GM23338 (cell line): Measurements from ENCODE around the gene CARMIL1. TPM values are rescaled to one million over a fixed set of nuclear protein-coding genes. Genes with fewer than 3 reads are reported as not detected.

Experiments used
- ATAC-seq: fragments of 200-7000 bp; cut with Tn5 transposase; 3 replicates; pipeline ENCODE4 v1.9.1; 2020
- DNase-seq: peaks from one replicate; pipeline ENCODE4 v3.0.0-alpha.2; 2015; ENCODE audit warnings: low spot score
- H2AFZ ChIP-seq: fragments of 200-600 bp; sonication (generic); 2 replicates; pipeline ENCODE4 v1.8.0; 2016; ENCODE audit warnings: antibody characterized with exemption, mild to moderate bottlenecking, moderate library complexity
- H3F3A ChIP-seq: fragments of 200-600 bp; sonication (generic); replicated peaks from 2 replicates; pipeline ENCODE4 v1.8.0; 2017; ENCODE audit warnings: antibody characterized with exemption, mixed run types, low read depth
- H3K27ac ChIP-seq: fragments of 200-600 bp; sonication (generic); 2 replicates; pipeline ENCODE4 v1.6.1; 2016; ENCODE audit warnings: low read depth
- H3K27me3 ChIP-seq: fragments of 200-600 bp; sonication (generic); 2 replicates; pipeline ENCODE4 v1.8.0; 2016; ENCODE audit warnings: mild to moderate bottlenecking, mixed run types, moderate library complexity; ENCODE audit not compliant: insufficient read depth
- H3K36me3 ChIP-seq: fragments of 200-600 bp; sonication (generic); 2 replicates; pipeline ENCODE4 v1.8.0; 2016; ENCODE audit warnings: mild to moderate bottlenecking; ENCODE audit not compliant: insufficient read depth
- H3K4me1 ChIP-seq: fragments of 200-600 bp; sonication (generic); 2 replicates; pipeline ENCODE4 v1.8.0; 2016; ENCODE audit warnings: mild to moderate bottlenecking, moderate library complexity; ENCODE audit not compliant: insufficient read depth
- H3K4me2 ChIP-seq: fragments of 200-600 bp; sonication (generic); 2 replicates; pipeline ENCODE4 v1.7.1; 2017; ENCODE audit warnings: mixed run types
- H3K4me3 ChIP-seq: fragments of 200-600 bp; sonication (generic); 2 replicates; pipeline ENCODE4 v1.6.1; 2016; ENCODE audit warnings: mixed run types
- H3K79me2 ChIP-seq: fragments of 200-600 bp; sonication (generic); replicated peaks from 2 replicates; pipeline ENCODE4 v1.8.0; 2017; ENCODE audit warnings: mild to moderate bottlenecking; ENCODE audit not compliant: insufficient read depth
- H3K9me2 ChIP-seq: fragments of 200-600 bp; sonication (generic); 2 replicates; pipeline ENCODE4 v1.8.0; 2017; ENCODE audit not compliant: insufficient read depth
- H4K20me1 ChIP-seq: fragments of 200-600 bp; sonication (generic); replicated peaks from 2 replicates; pipeline ENCODE4 v1.8.0; 2017; ENCODE audit warnings: mild to moderate bottlenecking; ENCODE audit not compliant: insufficient read depth
- H3K27ac Mint-ChIP-seq: 2 replicates; pipeline ENCODE4 v1.8.0; 2020; ENCODE audit warnings: inconsistent platforms, mild to moderate bottlenecking, moderate library complexity, mixed read lengths
- H3K27me3 Mint-ChIP-seq: 3 replicates; pipeline ENCODE4 v1.8.0; 2022; ENCODE audit warnings: low read depth, mild to moderate bottlenecking, moderate library complexity, mixed read lengths, inconsistent platforms; ENCODE audit not compliant: insufficient read depth, poor library complexity
- H3K36me3 Mint-ChIP-seq: 3 replicates; pipeline ENCODE4 v1.8.0; 2021; ENCODE audit warnings: low read depth, mild to moderate bottlenecking, inconsistent platforms, moderate library complexity, mixed read lengths
- H3K4me1 Mint-ChIP-seq: 3 replicates; pipeline ENCODE4 v1.8.0; 2020; ENCODE audit warnings: mild to moderate bottlenecking, inconsistent platforms, mixed read lengths
- H3K4me3 Mint-ChIP-seq: 3 replicates; pipeline ENCODE4 v1.8.0; 2021; ENCODE audit warnings: moderate library complexity, mild to moderate bottlenecking, inconsistent platforms, mixed read lengths
- H3K9me3 Mint-ChIP-seq: 3 replicates; pipeline ENCODE4 v1.8.0; 2020; ENCODE audit warnings: moderate library complexity, mild to moderate bottlenecking, inconsistent platforms, mixed read lengths
- CTCF ChIP-seq, 2 experiments: fragments of 200-600 bp in 1 of 2; sonication (generic) in 1 of 2; conservative IDR thresholded peaks; 2 replicates each; pipeline versions ENCODE4 v1.5.1 to v1.6.1; 2016 to 2017; ENCODE audit warnings: antibody characterized with exemption in 2 of 2, low read depth in 2 of 2, mild to moderate bottlenecking in 2 of 2, moderate library complexity in 1 of 2
- EZH2phosphoT487 ChIP-seq: fragments of 200-600 bp; sonication (generic); IDR thresholded peaks from one replicate; pipeline ENCODE4 v1.8.1; 2018; ENCODE audit warnings: antibody characterized with exemption; ENCODE audit not compliant: unreplicated experiment
- JUNB ChIP-seq: IDR thresholded peaks from one replicate; pipeline ENCODE4 v1.6.1; 2016; ENCODE audit warnings: antibody characterized with exemption; ENCODE audit not compliant: unreplicated experiment
- REST ChIP-seq: IDR thresholded peaks from one replicate; pipeline ENCODE4 v1.6.1; 2018; ENCODE audit warnings: antibody characterized with exemption; ENCODE audit not compliant: unreplicated experiment
- ZNF114 ChIP-seq: fragments of 250-450 bp; sonication (Bioruptor Pico); IDR thresholded peaks from 2 replicates; pipeline ENCODE4 v1.5.0; 2020; ENCODE audit warnings: mild to moderate bottlenecking, moderate library complexity
- ZNF331 ChIP-seq: fragments of 250-450 bp; sonication (Bioruptor Pico); IDR thresholded peaks from 2 replicates; pipeline ENCODE4 v1.5.0; 2020; ENCODE audit warnings: low read depth, mild to moderate bottlenecking, moderate library complexity
- ZNF462 ChIP-seq: fragments of 250-450 bp; sonication (Bioruptor Pico); IDR thresholded peaks from 2 replicates; pipeline ENCODE4 v1.5.0; 2020; ENCODE audit warnings: mild to moderate bottlenecking, moderate library complexity
- polyA plus RNA-seq: library from polyadenylated mRNA; unstranded; fragments of >200 nt; fragmentation: Nextera tagmentation; extraction: Ambion mirVana; gene quantifications from 2 replicates; pipeline ENCODE4 v1.2.1, GENCODE V29; 2016
- total RNA-seq: library from RNA; depleted of rRNA; stranded (reverse); fragments of >200 nt; shearing (Covaris generic); gene quantifications from 2 replicates; pipeline ENCODE4 v1.2.3, GENCODE V29; 2014
- TF ChIP-seq, protein P1 (sequence below): IDR thresholded peaks from 2 replicates; pipeline ENCODE4 v1.6.1; 2016; ENCODE audit warnings: antibody characterized with exemption

Gene CARMIL1
- total and polyA plus RNA-seq, 2 experiments from 2014 or later, result 43.2 to 66.9 TPM

GRCh38 chr6:25665455-25665854 lies 386.3 kb downstream of the CARMIL1 start:
- no peak for TF ChIP-seq EZH2phosphoT487
- TF ChIP-seq ZNF331, result no peak
- TF ChIP-seq ZNF462 (CRISPR knock-in tag), result no peak
- TF ChIP-seq, protein P1, sequence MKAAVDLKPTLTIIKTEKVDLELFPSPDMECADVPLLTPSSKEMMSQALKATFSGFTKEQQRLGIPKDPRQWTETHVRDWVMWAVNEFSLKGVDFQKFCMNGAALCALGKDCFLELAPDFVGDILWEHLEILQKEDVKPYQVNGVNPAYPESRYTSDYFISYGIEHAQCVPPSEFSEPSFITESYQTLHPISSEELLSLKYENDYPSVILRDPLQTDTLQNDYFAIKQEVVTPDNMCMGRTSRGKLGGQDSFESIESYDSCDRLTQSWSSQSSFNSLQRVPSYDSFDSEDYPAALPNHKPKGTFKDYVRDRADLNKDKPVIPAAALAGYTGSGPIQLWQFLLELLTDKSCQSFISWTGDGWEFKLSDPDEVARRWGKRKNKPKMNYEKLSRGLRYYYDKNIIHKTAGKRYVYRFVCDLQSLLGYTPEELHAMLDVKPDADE, result no peak
- no peak for TF ChIP-seq ZNF114 (CRISPR knock-in tag)
- no peak for TF ChIP-seq JUNB
- no peak for TF ChIP-seq CTCF (conservative IDR thresholded peaks at IDR 0.05; ENCODE audit: low read depth in 2 of 2)
- no peak for TF ChIP-seq REST
- H3K27me3 Mint-ChIP-seq, result peaks cover 5% of the 10 kb centered on the region

More at GRCh38 chr6:25665455-25665854, 386.3 kb downstream of the CARMIL1 start:
- H4K20me1 ChIP-seq, result no peaks in the 10 kb centered on the region
- DNase-seq, result no peak
- no peak overlapping the region for H3K27ac ChIP-seq
- Mint-ChIP-seq H3K27ac (no peak overlapping the region), H3K4me3 (no peak overlapping the region), H3K36me3 (no peaks in the 10 kb centered on the region), H3K4me1 (no peaks in the 10 kb centered on the region), H3K9me3 (no peaks in the 10 kb centered on the region)
- ATAC-seq, result no peak
- H3K79me2 ChIP-seq, result no peaks in the 10 kb centered on the region
- no peak overlapping the region for H3K4me3 ChIP-seq
- no peaks in the 10 kb centered on the region for H3K27me3 ChIP-seq
- no peaks in the 10 kb centered on the region for H3K36me3 ChIP-seq
- no peaks in the 10 kb centered on the region for H3F3A ChIP-seq
- no peak overlapping the region for H3K4me2 ChIP-seq
- H3K9me2 ChIP-seq, result no peaks in the 10 kb centered on the region
- H3K4me1 ChIP-seq, result no peaks in the 10 kb centered on the region
- no peak overlapping the region for H2AFZ ChIP-seq
